ENCODE measurements around the gene TMEM18.
A peak's percentile ranks its signal among the peaks of the same experiment; 100 is the strongest.
"Not testable (repeated sequence)": the region's sequence is repeated elsewhere in the genome, so short reads cannot be mapped to it uniquely, and the experiment has no call there.

The TMEM18 gene

GRCh38 chr2:677056-677958, at the start of gene TMEM18:
TSS of gene TMEM18 (minus strand) at chr2:677406. CDS start at chr2:677345, 61 bp downstream.
- DNase-seq, result peak; percentile 98

- DNase-seq, result no peak
Observed at GRCh38 chr2:726169-726568, 49.0 kb upstream of the TMEM18 start.

GRCh38 chr2:725468-725867, 48.3 kb upstream of the TMEM18 start:
- DNase-seq, result no peak

GRCh38 chr2:723761-724160, 46.6 kb upstream of the TMEM18 start:
- DNase-seq, result no peak

GRCh38 chr2:720842-721241, 43.6 kb upstream of the TMEM18 start:
- DNase-seq, result no peak

GRCh38 chr2:719734-720133, 42.5 kb upstream of the TMEM18 start:
- DNase-seq, result peak; percentile 23

GRCh38 chr2:719191-719590, 42.0 kb upstream of the TMEM18 start:
- DNase-seq, result no peak

- no peak for DNase-seq
Observed at GRCh38 chr2:717661-718060, 40.5 kb upstream of the TMEM18 start.

GRCh38 chr2:715854-716560, 38.8 kb upstream of the TMEM18 start:
- DNase-seq, result peak; percentile 21

GRCh38 chr2:715038-715437, 37.8 kb upstream of the TMEM18 start:
- DNase-seq, result no peak

- DNase-seq, result peak; percentile 59
Observed at GRCh38 chr2:714005-714741, 37.0 kb upstream of the TMEM18 start.

- no peak for DNase-seq
Observed at GRCh38 chr2:710867-711665, 33.9 kb upstream of the TMEM18 start.

- no peak for DNase-seq
Observed at GRCh38 chr2:709138-709765, 32.0 kb upstream of the TMEM18 start.

GRCh38 chr2:708667-709066, 31.5 kb upstream of the TMEM18 start:
- DNase-seq, result no peak

- no peak for DNase-seq
Observed at GRCh38 chr2:705971-706511, 28.8 kb upstream of the TMEM18 start.

GRCh38 chr2:702765-703164, 25.6 kb upstream of the TMEM18 start:
- not testable (repeated sequence) for DNase-seq

GRCh38 chr2:696999-697627, 19.9 kb upstream of the TMEM18 start:
- no peak for DNase-seq

GRCh38 chr2:696463-696862, 19.3 kb upstream of the TMEM18 start:
- DNase-seq, result no peak

- no peak for DNase-seq
Observed at GRCh38 chr2:694906-695510, 17.8 kb upstream of the TMEM18 start.

GRCh38 chr2:694174-694573, 17.0 kb upstream of the TMEM18 start:
- DNase-seq, result no peak

GRCh38 chr2:693606-694005, 16.4 kb upstream of the TMEM18 start:
- no peak for DNase-seq
